GM18907 (cell line): ENCODE results near the gene TAPT1.
A peak's percentile ranks its signal among the peaks of the same experiment; 100 is the strongest.

Source experiments
- ATAC-seq: cut with Tn5 transposase; IDR thresholded peaks from one replicate; pipeline ENCODE4 v1.9.1; 2021; ENCODE audit warnings: mild to moderate bottlenecking, moderate library complexity; ENCODE audit not compliant: unreplicated experiment

Gene TAPT1

GRCh38 chr4:16248605-16249004 lies 22.3 kb upstream of the TAPT1 start:
- no peak for ATAC-seq

- no peak for ATAC-seq
Measured at GRCh38 chr4:16245241-16245640, 19.0 kb upstream of the TAPT1 start.

GRCh38 chr4:16243285-16243684 lies 17.0 kb upstream of the TAPT1 start:
- ATAC-seq, result no peak

GRCh38 chr4:16240300-16240699 lies 14.0 kb upstream of the TAPT1 start:
- no peak for ATAC-seq

GRCh38 chr4:16239086-16239485 lies 12.8 kb upstream of the TAPT1 start:
- ATAC-seq, result no peak

GRCh38 chr4:16238327-16238726 lies 12.1 kb upstream of the TAPT1 start:
- ATAC-seq, result no peak

- ATAC-seq, result no peak
Measured at GRCh38 chr4:16237715-16238114, 11.4 kb upstream of the TAPT1 start.

- no peak for ATAC-seq
Measured at GRCh38 chr4:16236402-16237023, 10.2 kb upstream of the TAPT1 start.

- no peak for ATAC-seq
Measured at GRCh38 chr4:16235209-16235608, 8.9 kb upstream of the TAPT1 start.

GRCh38 chr4:16233569-16234177 lies 7.4 kb upstream of the TAPT1 start:
- ATAC-seq, result no peak

- ATAC-seq, result no peak
Measured at GRCh38 chr4:16231570-16232245, 5.4 kb upstream of the TAPT1 start.

- no peak for ATAC-seq
Measured at GRCh38 chr4:16230308-16230707, 4.0 kb upstream of the TAPT1 start.

- ATAC-seq, result no peak
Measured at GRCh38 chr4:16229604-16230003, 3.3 kb upstream of the TAPT1 start.

GRCh38 chr4:16227462-16227868 lies 1.2 kb upstream of the TAPT1 start:
- peak; percentile 11 for ATAC-seq

- ATAC-seq, result peak; percentile 56
Measured at GRCh38 chr4:16226816-16227461, 668 bp upstream of the TAPT1 start.

- ATAC-seq, result no peak
Measured at GRCh38 chr4:16225167-16225862, 956 bp downstream of the TAPT1 start.

- no peak for ATAC-seq
Measured at GRCh38 chr4:16224264-16225166, 1.8 kb downstream of the TAPT1 start.

- no peak for ATAC-seq
Measured at GRCh38 chr4:16222957-16223527, 3.2 kb downstream of the TAPT1 start.

- no peak for ATAC-seq
Measured at GRCh38 chr4:16218950-16219349, 7.3 kb downstream of the TAPT1 start.
